Transverse colon (tissue), 4 donors: Measurements from ENCODE around the gene C11orf65. TPM values are rescaled to one million over a fixed set of nuclear protein-coding genes. Genes with fewer than 3 reads are reported as not detected.

Experiments
- DNase-seq: peaks from one replicate; pipeline ENCODE4 v3.0.0-alpha.2; 2019
- H3K27ac ChIP-seq, 4 donors: fragments of 200-600 bp; sonication (generic); 2 replicates each; pipeline ENCODE4 v1.5.1; 2016 to 2018; ENCODE audit warnings: inconsistent platforms in 4 of 4
- H3K27me3 ChIP-seq: fragments of 200-600 bp; sonication (generic); 2 replicates; pipeline ENCODE4 v1.5.1; 2017; ENCODE audit warnings: inconsistent platforms
- H3K36me3 ChIP-seq, 4 donors: fragments of 200-600 bp; sonication (generic); 2 replicates each; pipeline ENCODE4 v1.5.1; 2017 to 2019; ENCODE audit warnings: inconsistent platforms in 4 of 4
- H3K4me1 ChIP-seq, 4 donors: fragments of 200-600 bp; sonication (generic); 2 replicates each; pipeline ENCODE4 v1.5.1; 2017 to 2020; ENCODE audit warnings: inconsistent platforms in 4 of 4
- H3K4me3 ChIP-seq, 4 donors: fragments of 200-600 bp; sonication (generic); 1 replicate in 1 of 4; 2 replicates in 3 of 4; pipeline versions ENCODE4 v1.5.1 to v1.6.1; 2017 to 2019; ENCODE audit warnings: inconsistent platforms in 4 of 4
- H3K9me3 ChIP-seq, 2 donors: fragments of 200-600 bp; sonication (generic); 2 replicates each; pipeline ENCODE4 v1.5.1; 2017 to 2019; ENCODE audit warnings: inconsistent platforms in 2 of 2
- CTCF ChIP-seq, 5 experiments: fragments of 200-600 bp in 3 of 5; fragments of 450-650 bp in 2 of 5; sonication (generic) in 3 of 5; IDR thresholded peaks; 1 replicate in 2 of 5; 2 replicates in 3 of 5; pipeline ENCODE4 v1.5.1; 2016 to 2017; ENCODE audit warnings: antibody characterized with exemption in 5 of 5, inconsistent platforms in 3 of 5, mild to moderate bottlenecking in 2 of 5, moderate library complexity in 1 of 5
- EP300 ChIP-seq: sonication (generic); formaldehyde crosslinking; IDR thresholded peaks from one replicate; pipeline ENCODE4 v1.6.1; 2017; ENCODE audit warnings: antibody characterized with exemption, low read depth
- POLR2A ChIP-seq: fragments of 450-650 bp; IDR thresholded peaks from one replicate; pipeline ENCODE4 v1.6.1; 2016; ENCODE audit warnings: antibody characterized with exemption, mild to moderate bottlenecking, moderate library complexity
- POLR2AphosphoS5 ChIP-seq, 3 donors: sonication (generic); formaldehyde crosslinking; IDR thresholded peaks; one replicate each; pipeline ENCODE4 v1.6.1; 2016; ENCODE audit warnings: antibody characterized with exemption in 3 of 3
- WGBS, 2 donors: methylation state at CpG; one replicate each; pipeline ENCODE4 v1.1.5; 2018; ENCODE audit warnings: low coverage in 1 of 2; 5-methylcytosine and 5-hydroxymethylcytosine counted together
- in situ Hi-C, 4 donors: fragments of 200-750 bp; cut with MboI; loops; one replicate each; pipeline versions ENCODE4 v1.15.0 to v1.15.1; 2017; ENCODE audit warnings: low sequenced_read_pairs in 3 of 4, low pct_ligation_motif_present in 1 of 4, low pct_unique_long_range_greater_than_20kb in 1 of 4
- intact Hi-C: fragments of 100-400 bp; cut with DNase I; formaldehyde crosslinking; loops from one replicate; pipeline ENCODE4 v1.15.1; 2023; ENCODE audit warnings: low total_unique reads
- total RNA-seq, 4 donors: library from RNA; depleted of rRNA; stranded (reverse); fragments of >200 nt; gene quantifications; one replicate each; pipeline ENCODE4 v1.1.0, GENCODE V29; 2016

C11orf65 gene
- total RNA-seq, 4 donors from 2014 or later = 1.1 TPM; not detected in 2

- no peak overlapping the region for H3K27ac ChIP-seq
- no peaks in the 10 kb centered on the region for H3K27me3 ChIP-seq
- no peak overlapping the region for H3K4me3 ChIP-seq
- DNase-seq = no peak
- no peaks in the 10 kb centered on the region for H3K4me1 ChIP-seq
- no peaks in the 10 kb centered on the region for H3K9me3 ChIP-seq
- intact Hi-C loops = no loop called here
- no peak for TF ChIP-seq EP300
- TF ChIP-seq POLR2AphosphoS5 (IDR thresholded peaks at IDR 0.05) = no peak
- no peak for TF ChIP-seq POLR2A
- TF ChIP-seq CTCF (IDR thresholded peaks at IDR 0.05) = no peak
- in situ Hi-C loops = no loop called here
- H3K36me3 ChIP-seq = peaks cover 0 to 30% (median 14%) of the 10 kb centered on the region in 4 donors
Observed at GRCh38 chr11:108351468-108351867, 115.9 kb downstream of the C11orf65 start.

GRCh38 chr11:108346451-108346850 is 120.9 kb downstream of the C11orf65 start:
- peaks cover 0 to 14% (median 6%) of the 10 kb centered on the region in 4 donors for H3K36me3 ChIP-seq
- intact Hi-C loops (no loop called here), in situ Hi-C loops (no loop called here)
- TF ChIP-seq POLR2AphosphoS5 (IDR thresholded peaks at IDR 0.05) = no peak
- TF ChIP-seq CTCF (IDR thresholded peaks at IDR 0.05) = no peak
- TF ChIP-seq EP300 = no peak
- TF ChIP-seq POLR2A = no peak
- no peak overlapping the region for H3K27ac ChIP-seq
- H3K9me3 ChIP-seq = no peaks in the 10 kb centered on the region
- no peaks in the 10 kb centered on the region for H3K27me3 ChIP-seq
- H3K4me3 ChIP-seq = no peak overlapping the region
- no peaks in the 10 kb centered on the region for H3K4me1 ChIP-seq
- DNase-seq = no peak

GRCh38 chr11:108345767-108346166 is 121.6 kb downstream of the C11orf65 start:
- in situ Hi-C loops = no loop called here
- peaks cover 0 to 14% (median 6%) of the 10 kb centered on the region in 4 donors for H3K36me3 ChIP-seq
- no peak for TF ChIP-seq POLR2AphosphoS5 (IDR thresholded peaks at IDR 0.05)
- TF ChIP-seq EP300 = no peak
- no peak for TF ChIP-seq POLR2A
- no peak for TF ChIP-seq CTCF (IDR thresholded peaks at IDR 0.05)
- DNase-seq = no peak
- H3K27me3 ChIP-seq = no peaks in the 10 kb centered on the region
- H3K9me3 ChIP-seq = no peaks in the 10 kb centered on the region
- H3K27ac ChIP-seq = no peak overlapping the region
- intact Hi-C loops = no loop called here
- 98% methylated on average over 4 of the region's 4 CpGs for WGBS, 2 donors
- H3K4me1 ChIP-seq = no peaks in the 10 kb centered on the region
- no peak overlapping the region for H3K4me3 ChIP-seq

- WGBS, 2 donors = 96 to 99% methylated on average over 2 of the region's 2 CpGs
- intact Hi-C loops (loop anchor here (2.0 kb wide), 1 partner anchor 57 kb away; no protein-coding TSS in a partner anchor), in situ Hi-C loops (no loop called here)
- DNase-seq = no peak
- H3K27me3 ChIP-seq = no peaks in the 10 kb centered on the region
- H3K27ac ChIP-seq = no peak overlapping the region
- peaks cover 0 to 7% (median 2%) of the 10 kb centered on the region in 4 donors for H3K36me3 ChIP-seq
- H3K4me3 ChIP-seq = no peak overlapping the region
- H3K4me1 ChIP-seq = no peaks in the 10 kb centered on the region
- no peak for TF ChIP-seq POLR2A
- TF ChIP-seq CTCF (IDR thresholded peaks at IDR 0.05) = no peak
- no peak for TF ChIP-seq POLR2AphosphoS5 (IDR thresholded peaks at IDR 0.05)
- TF ChIP-seq EP300 = no peak
- no peaks in the 10 kb centered on the region for H3K9me3 ChIP-seq
Observed at GRCh38 chr11:108343714-108344113, 123.6 kb downstream of the C11orf65 start.
